Stimulated activated naive B cell treated with anti-CD40 and anti-IgM and Interleukin-4, amounts not matched to agents 10 μg/mL and 1 μg/mL and 100 μg/mL, for 72 hours (primary cell): ENCODE results near the gene C1orf56.

Experiments used
- ATAC-seq, 2 donors: fragments of 150-1000 bp; cut with Tn5 transposase; replicated peaks; 2 replicates each; pipeline ENCODE4 v1.10.0; 2021; ENCODE audit warnings: moderate library complexity in 1 of 2
- DNase-seq: peaks from one replicate; pipeline ENCODE4 v3.0.0; 2021
- H3K27ac Mint-ChIP-seq: one replicate; pipeline ENCODE4 v1.8.0; 2022; ENCODE audit warnings: mild to moderate bottlenecking, mixed read lengths
- H3K27me3 Mint-ChIP-seq, 2 donors: one replicate each; pipeline ENCODE4 v1.8.0; 2022; ENCODE audit warnings: mixed read lengths in 2 of 2
- H3K36me3 Mint-ChIP-seq, 2 donors: one replicate each; pipeline ENCODE4 v1.8.0; 2022; ENCODE audit warnings: mixed read lengths in 2 of 2, mild to moderate bottlenecking in 1 of 2
- H3K4me1 Mint-ChIP-seq, 2 donors: one replicate each; pipeline ENCODE4 v1.8.0; 2022; ENCODE audit warnings: mixed read lengths in 2 of 2, mild to moderate bottlenecking in 1 of 2
- H3K4me3 Mint-ChIP-seq, 2 donors: one replicate each; pipeline ENCODE4 v1.8.0; 2022; ENCODE audit warnings: mild to moderate bottlenecking in 2 of 2, mixed read lengths in 2 of 2, moderate library complexity in 1 of 2
- H3K9me3 Mint-ChIP-seq, 2 donors: one replicate each; pipeline ENCODE4 v1.8.0; 2022; ENCODE audit warnings: mixed read lengths in 2 of 2, mild to moderate bottlenecking in 1 of 2

Gene C1orf56

DNA sequence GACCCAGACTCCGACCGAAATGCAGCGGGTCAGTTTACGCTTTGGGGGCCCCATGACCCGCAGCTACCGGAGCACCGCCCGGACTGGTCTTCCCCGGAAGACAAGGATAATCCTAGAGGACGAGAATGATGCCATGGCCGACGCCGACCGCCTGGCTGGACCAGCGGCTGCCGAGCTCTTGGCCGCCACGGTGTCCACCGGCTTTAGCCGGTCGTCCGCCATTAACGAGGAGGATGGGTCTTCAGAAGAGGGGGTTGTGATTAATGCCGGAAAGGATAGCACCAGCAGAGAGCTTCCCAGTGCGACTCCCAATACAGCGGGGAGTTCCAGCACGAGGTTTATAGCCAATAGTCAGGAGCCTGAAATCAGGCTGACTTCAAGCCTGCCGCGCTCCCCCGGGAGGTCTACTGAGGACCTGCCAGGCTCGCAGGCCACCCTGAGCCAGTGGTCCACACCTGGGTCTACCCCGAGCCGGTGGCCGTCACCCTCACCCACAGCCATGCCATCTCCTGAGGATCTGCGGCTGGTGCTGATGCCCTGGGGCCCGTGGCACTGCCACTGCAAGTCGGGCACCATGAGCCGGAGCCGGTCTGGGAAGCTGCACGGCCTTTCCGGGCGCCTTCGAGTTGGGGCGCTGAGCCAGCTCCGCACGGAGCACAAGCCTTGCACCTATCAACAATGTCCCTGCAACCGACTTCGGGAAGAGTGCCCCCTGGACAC, 534 bp downstream of the C1orf56 start:
- peak; percentile 79 to 85 for ATAC-seq
- Mint-ChIP-seq H3K27ac (peak overlapping the region; percentile 97), H3K4me3 (peak overlapping the region; percentile 88 to 95), H3K27me3 (no peaks in the 10 kb centered on the region), H3K36me3 (peaks cover 10 to 20% of the 10 kb centered on the region in 2 donors), H3K4me1 (peaks cover 23 to 48% of the 10 kb centered on the region in 2 donors), H3K9me3 (no peaks in the 10 kb centered on the region)
- DNase-seq, result peak; percentile 57

DNA sequence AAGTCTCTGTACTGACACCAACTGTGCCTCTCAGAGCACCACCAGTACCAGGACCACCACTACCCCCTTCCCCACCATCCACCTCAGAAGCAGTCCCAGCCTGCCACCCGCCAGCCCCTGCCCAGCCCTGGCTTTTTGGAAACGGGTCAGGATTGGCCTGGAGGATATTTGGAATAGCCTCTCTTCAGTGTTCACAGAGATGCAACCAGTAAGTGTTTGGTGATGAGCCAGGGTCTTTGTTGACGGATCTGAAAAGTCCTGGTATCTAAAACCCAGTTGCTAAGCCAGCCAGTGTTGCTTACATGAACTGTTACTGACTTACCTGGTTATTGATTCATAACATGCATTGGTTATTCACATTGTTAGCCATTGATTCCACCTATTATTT, 1.1 kb downstream of the C1orf56 start:
- peak overlapping the region; percentile 97 for H3K27ac Mint-ChIP-seq
- DNase-seq, result no peak
- H3K9me3 Mint-ChIP-seq, result no peaks in the 10 kb centered on the region
- H3K27me3 Mint-ChIP-seq, result no peaks in the 10 kb centered on the region
- no peak for ATAC-seq
- H3K4me3 Mint-ChIP-seq, result peak overlapping the region; percentile 88 to 95
- peaks cover 23 to 49% of the 10 kb centered on the region in 2 donors for H3K4me1 Mint-ChIP-seq
- peaks cover 11 to 18% of the 10 kb centered on the region in 2 donors for H3K36me3 Mint-ChIP-seq

DNA sequence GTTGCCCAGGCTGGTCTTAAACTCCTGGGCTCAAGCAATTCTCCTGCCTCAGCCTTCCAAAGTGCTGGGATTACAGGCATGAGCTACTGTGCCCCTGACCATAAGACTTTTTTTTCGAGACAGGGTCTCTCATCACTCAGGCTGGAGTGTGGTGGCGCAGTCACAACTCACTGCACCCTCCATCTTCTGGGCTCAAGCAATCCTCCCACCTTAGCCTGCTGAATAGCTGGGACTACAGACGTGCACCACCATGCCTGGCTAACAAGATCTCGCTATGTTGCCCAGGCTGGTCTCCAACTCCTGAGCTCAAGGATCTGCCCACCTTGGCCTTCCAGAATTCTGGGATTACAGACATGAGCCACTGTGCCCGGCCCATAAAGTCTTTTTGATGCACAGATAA, 1.9 kb downstream of the C1orf56 start:
- H3K9me3 Mint-ChIP-seq, result no peaks in the 10 kb centered on the region
- ATAC-seq (no peak), DNase-seq (no peak)
- peaks cover 14 to 20% of the 10 kb centered on the region in 2 donors for H3K36me3 Mint-ChIP-seq
- no peaks in the 10 kb centered on the region for H3K27me3 Mint-ChIP-seq
- peaks cover 24 to 52% of the 10 kb centered on the region in 2 donors for H3K4me1 Mint-ChIP-seq
- H3K4me3 Mint-ChIP-seq, result no peak overlapping the region
- no peak overlapping the region for H3K27ac Mint-ChIP-seq

DNA sequence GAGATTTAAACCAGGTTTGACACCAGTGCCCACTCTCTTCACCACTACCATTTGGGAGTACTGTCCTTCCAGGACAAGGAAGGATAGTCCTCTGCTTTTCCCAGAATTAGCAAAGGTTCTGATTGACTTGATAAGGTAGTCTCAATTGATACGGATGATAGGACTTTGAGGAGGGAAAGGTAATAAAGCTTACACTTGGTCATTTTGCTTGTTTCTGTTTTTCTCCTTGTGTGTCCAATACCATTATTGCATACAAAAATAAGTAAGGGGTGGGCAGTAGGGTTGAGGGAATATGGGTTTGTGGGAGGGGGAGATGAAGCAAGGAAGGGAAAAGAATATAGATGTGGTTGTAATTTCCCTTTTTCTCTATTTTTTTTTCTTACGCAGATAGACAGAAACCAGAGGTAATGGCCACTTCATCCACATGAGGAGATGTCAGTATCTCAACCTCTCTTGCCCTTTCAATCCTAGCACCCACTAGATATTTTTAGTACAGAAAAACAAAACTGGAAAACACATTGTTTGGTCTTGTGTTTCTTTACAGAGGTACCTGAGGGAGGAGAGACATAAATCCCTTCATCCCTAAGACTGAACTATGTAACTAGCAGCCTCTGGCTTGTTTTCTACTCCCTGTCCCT, 2.6 kb downstream of the C1orf56 start:
- H3K4me1 Mint-ChIP-seq, result peaks cover 29 to 58% of the 10 kb centered on the region in 2 donors
- no peaks in the 10 kb centered on the region for H3K9me3 Mint-ChIP-seq
- H3K27ac Mint-ChIP-seq, result peak overlapping the region; percentile 56
- no peak overlapping the region for H3K4me3 Mint-ChIP-seq
- peaks cover 19 to 26% of the 10 kb centered on the region in 2 donors for H3K36me3 Mint-ChIP-seq
- no peaks in the 10 kb centered on the region for H3K27me3 Mint-ChIP-seq
- DNase-seq (no peak), ATAC-seq (no peak)

DNA sequence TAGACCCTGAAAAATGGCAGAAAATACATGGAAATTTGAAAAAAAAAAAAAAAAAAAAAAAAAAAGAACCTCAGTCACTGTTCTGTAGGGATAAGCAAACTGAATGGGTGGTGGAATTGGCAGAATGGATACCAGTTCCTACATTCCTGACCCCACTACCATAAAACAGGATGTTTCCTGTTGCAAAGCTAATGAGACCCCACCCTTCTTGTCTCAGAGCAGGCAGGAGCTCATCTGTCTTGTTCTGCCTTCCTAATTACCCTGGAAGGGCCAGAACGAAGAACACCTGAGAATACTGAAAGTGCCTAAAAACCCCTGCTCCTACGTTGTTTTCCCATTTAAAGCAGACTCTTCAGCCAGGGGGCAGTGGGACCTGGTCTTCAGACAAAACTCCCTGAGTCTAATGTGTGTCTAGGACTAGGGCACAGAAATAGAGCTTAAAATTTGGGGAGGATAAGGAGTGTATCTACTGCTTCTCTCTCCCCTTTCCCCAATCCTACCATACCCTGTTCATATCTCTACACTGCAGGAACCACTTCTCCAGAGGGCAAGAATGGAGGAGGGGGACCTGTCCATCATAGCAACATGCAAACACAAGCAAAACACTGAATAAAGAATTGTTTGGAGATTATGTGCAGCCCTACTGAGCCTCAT, 3.9 kb downstream of the C1orf56 start:
- H3K4me3 Mint-ChIP-seq, result no peak overlapping the region

GRCh38 chr1:151054971-151055547, 7.5 kb downstream of the C1orf56 start:
- peaks cover 44 to 63% of the 10 kb centered on the region in 2 donors for H3K4me1 Mint-ChIP-seq
- H3K27me3 Mint-ChIP-seq, result no peaks in the 10 kb centered on the region
- ATAC-seq (no peak), DNase-seq (no peak)
- no peaks in the 10 kb centered on the region for H3K9me3 Mint-ChIP-seq
- peak overlapping the region; percentile 86 for H3K27ac Mint-ChIP-seq
- peak overlapping the region; percentile 6 to 18 for H3K4me3 Mint-ChIP-seq
- H3K36me3 Mint-ChIP-seq, result peaks cover 54 to 63% of the 10 kb centered on the region in 2 donors

More for the DNA sequence above, 3.9 kb downstream of the C1orf56 start:
- Mint-ChIP-seq H3K27ac (peak overlapping the region; percentile 37), H3K27me3 (no peaks in the 10 kb centered on the region), H3K4me1 (peaks cover 42 to 66% of the 10 kb centered on the region in 2 donors), H3K36me3 (peaks cover 29 to 37% of the 10 kb centered on the region in 2 donors), H3K9me3 (no peaks in the 10 kb centered on the region)
- ATAC-seq (no peak), DNase-seq (no peak)

- peak overlapping the region; percentile 94 to 95 for H3K4me3 Mint-ChIP-seq
- no peaks in the 10 kb centered on the region for H3K9me3 Mint-ChIP-seq
- peak overlapping the region; percentile 74 for H3K27ac Mint-ChIP-seq
- DNase-seq (no peak), ATAC-seq (no peak)
- peaks cover 46 to 64% of the 10 kb centered on the region in 2 donors for H3K4me1 Mint-ChIP-seq
- no peaks in the 10 kb centered on the region for H3K27me3 Mint-ChIP-seq
- H3K36me3 Mint-ChIP-seq, result peaks cover 54 to 63% of the 10 kb centered on the region in 2 donors
These were observed 8.0 kb downstream of the C1orf56 start for GRCh38 chr1:151055581-151055980.

DNA sequence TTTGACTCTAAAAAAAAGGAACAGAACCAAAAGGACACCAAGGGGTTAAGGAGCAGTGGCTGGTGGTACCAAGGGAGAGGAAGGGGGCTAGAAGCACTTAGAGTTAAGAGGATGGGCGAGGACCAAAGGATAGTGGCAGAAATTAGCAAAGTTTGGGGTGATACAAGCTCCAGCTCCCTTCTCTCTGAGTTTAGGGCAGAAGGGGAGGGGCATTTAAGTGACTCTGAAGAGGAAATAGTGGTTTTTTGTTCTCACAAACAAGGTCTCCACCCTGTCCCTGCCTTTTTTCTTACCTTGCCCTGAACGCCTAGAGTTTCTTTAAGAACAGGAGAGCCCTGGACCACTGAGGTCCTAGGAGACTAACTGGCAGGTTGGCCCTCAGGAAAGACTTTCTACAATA, 8.6 kb downstream of the C1orf56 start:
- H3K4me1 Mint-ChIP-seq, result peaks cover 50 to 70% of the 10 kb centered on the region in 2 donors
- H3K4me3 Mint-ChIP-seq, result peak overlapping the region; percentile 94 to 95
- no peaks in the 10 kb centered on the region for H3K27me3 Mint-ChIP-seq
- no peak for ATAC-seq
- DNase-seq, result no peak
- H3K27ac Mint-ChIP-seq, result peak overlapping the region; percentile 99
- no peaks in the 10 kb centered on the region for H3K9me3 Mint-ChIP-seq
- H3K36me3 Mint-ChIP-seq, result peaks cover 54 to 63% of the 10 kb centered on the region in 2 donors

DNA sequence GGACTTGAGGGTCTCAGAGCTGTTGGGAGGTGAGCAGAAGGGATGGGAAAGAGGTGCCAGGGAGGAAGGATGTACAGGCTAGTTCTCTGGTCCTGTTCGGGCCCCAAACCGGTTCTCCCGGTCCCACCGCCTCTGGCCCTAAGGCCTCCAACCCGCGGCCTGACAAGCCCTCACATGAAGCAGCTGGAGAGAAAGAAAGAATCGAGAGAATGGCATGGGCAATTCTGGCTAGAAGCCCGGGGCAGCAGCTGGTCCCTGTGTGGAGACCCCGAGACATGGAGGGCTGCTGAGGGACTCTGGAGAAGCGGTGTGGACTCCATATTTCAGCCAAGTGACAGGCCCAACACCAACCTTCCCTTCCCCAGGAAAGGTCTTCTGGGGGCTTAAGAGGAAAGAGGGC, 11.1 kb downstream of the C1orf56 start:
- ATAC-seq (no peak), DNase-seq (no peak)
- Mint-ChIP-seq H3K4me1 (peaks cover 44 to 63% of the 10 kb centered on the region in 2 donors), H3K4me3 (peak overlapping the region; percentile 94 to 95), H3K27ac (peak overlapping the region; percentile 99), H3K9me3 (no peaks in the 10 kb centered on the region), H3K36me3 (peaks cover 46 to 47% of the 10 kb centered on the region in 2 donors), H3K27me3 (no peaks in the 10 kb centered on the region)

GRCh38 chr1:151059109-151060006, 11.8 kb downstream of the C1orf56 start, which contains the start of gene CDC42SE1:
CDC42SE1 (minus strand) TSS chr1:151059622; CDS start chr1:151055730, 3,892 bp downstream.
- H3K36me3 Mint-ChIP-seq, result peaks cover 41 to 44% of the 10 kb centered on the region in 2 donors
- H3K27me3 Mint-ChIP-seq, result no peaks in the 10 kb centered on the region
- H3K9me3 Mint-ChIP-seq, result no peaks in the 10 kb centered on the region
- DNase-seq, result peak; percentile 84
- H3K27ac Mint-ChIP-seq, result peak within 1 kb of the TSS; percentile 99
- ATAC-seq, result peak; percentile 84 to 89
- H3K4me3 Mint-ChIP-seq, result peak within 1 kb of the TSS; percentile 94 to 95
- H3K4me1 Mint-ChIP-seq, result peaks cover 42 to 60% of the 10 kb centered on the region in 2 donors

- Mint-ChIP-seq H3K9me3 (no peaks in the 10 kb centered on the region), H3K36me3 (peaks cover 37% of the 10 kb centered on the region in 2 donors), H3K27ac (peak within 1 kb of the TSS; percentile 99)
These were observed 12.6 kb downstream of the C1orf56 start, which contains the start of gene MLLT11 for GRCh38 chr1:151060007-151060656. MLLT11 (plus strand) TSS chr1:151060397; CDS start chr1:151067225, 6,828 bp downstream.

GRCh38 chr1:151060657-151061421, 13.3 kb downstream of the C1orf56 start:
- peaks cover 31 to 32% of the 10 kb centered on the region in 2 donors for H3K36me3 Mint-ChIP-seq
- no peaks in the 10 kb centered on the region for H3K9me3 Mint-ChIP-seq
- H3K27me3 Mint-ChIP-seq, result no peaks in the 10 kb centered on the region
- no peak for DNase-seq
- peak overlapping the region; percentile 38 for H3K27ac Mint-ChIP-seq
- H3K4me1 Mint-ChIP-seq, result peaks cover 31 to 47% of the 10 kb centered on the region in 2 donors
- ATAC-seq, result no peak
- peak overlapping the region; percentile 94 to 95 for H3K4me3 Mint-ChIP-seq

More at GRCh38 chr1:151060007-151060656, 12.6 kb downstream of the C1orf56 start, which contains the start of gene MLLT11:
- Mint-ChIP-seq H3K4me3 (peak within 1 kb of the TSS; percentile 94 to 95), H3K27me3 (no peaks in the 10 kb centered on the region), H3K4me1 (peaks cover 38 to 54% of the 10 kb centered on the region in 2 donors)
- DNase-seq (no peak), ATAC-seq (no peak)
